Measurements from ENCODE around the gene RAB21.
A peak's percentile ranks its signal among the peaks of the same experiment; 100 is the strongest.
"Not testable (repeated sequence)": the region's sequence is repeated elsewhere in the genome, so short reads cannot be mapped to it uniquely, and the experiment has no call there.

The RAB21 gene

GRCh38 chr12:71795901-71796300, 41.2 kb downstream of the RAB21 start:
- DNase-seq (ENCODE audit: low read depth in 3 of 3) = no peak

GRCh38 chr12:71797531-71797930, 42.9 kb downstream of the RAB21 start:
- DNase-seq (ENCODE audit: low read depth in 3 of 3) = no peak

GRCh38 chr12:71799106-71799505, 44.4 kb downstream of the RAB21 start:
- DNase-seq (ENCODE audit: low read depth in 3 of 3) = no peak

GRCh38 chr12:71800177-71800576, 45.5 kb downstream of the RAB21 start:
- no peak for DNase-seq (ENCODE audit: low read depth in 3 of 3)

GRCh38 chr12:71804505-71804904, 49.8 kb downstream of the RAB21 start:
- no peak for DNase-seq (ENCODE audit: low read depth in 3 of 3)

- no peak for DNase-seq (ENCODE audit: low read depth in 3 of 3)
Measured at GRCh38 chr12:71810921-71811320, 56.3 kb downstream of the RAB21 start.

GRCh38 chr12:71815242-71815641, 60.6 kb downstream of the RAB21 start:
- not testable (repeated sequence) for DNase-seq (ENCODE audit: low read depth in 3 of 3)

- DNase-seq (ENCODE audit: low read depth in 3 of 3) = not testable (repeated sequence)
Measured at GRCh38 chr12:71822088-71822487, 67.4 kb downstream of the RAB21 start.

- DNase-seq (ENCODE audit: low read depth in 3 of 3) = no peak
Measured at GRCh38 chr12:71828813-71829212, 74.2 kb downstream of the RAB21 start.

- no peak for DNase-seq (ENCODE audit: low read depth in 3 of 3)
Measured at GRCh38 chr12:71837356-71837755, 82.7 kb downstream of the RAB21 start.

GRCh38 chr12:71838231-71838630, 83.6 kb downstream of the RAB21 start:
- DNase-seq (ENCODE audit: low read depth in 3 of 3) = no peak

- no peak for DNase-seq (ENCODE audit: low read depth in 3 of 3)
Measured at GRCh38 chr12:71838676-71839075, 84.0 kb downstream of the RAB21 start.

GRCh38 chr12:71840231-71840847, 85.7 kb downstream of the RAB21 start:
- peak in 1 of 3 experiments; percentile 3 for DNase-seq (ENCODE audit: low read depth in 3 of 3)

GRCh38 chr12:71846322-71846940, 91.8 kb downstream of the RAB21 start:
- no peak for DNase-seq (ENCODE audit: low read depth in 3 of 3)

GRCh38 chr12:71848212-71848611, 93.5 kb downstream of the RAB21 start:
- DNase-seq (ENCODE audit: low read depth in 3 of 3) = no peak

GRCh38 chr12:71849109-71849851, 94.6 kb downstream of the RAB21 start:
- DNase-seq (ENCODE audit: low read depth in 3 of 3) = no peak
